HG03175 (cell line): ENCODE data around the gene SNAI3.
A peak's percentile ranks its signal among the peaks of the same experiment; 100 is the strongest.
"Not testable (repeated sequence)": the region's sequence is repeated elsewhere in the genome, so short reads cannot be mapped to it uniquely, and the experiment has no call there.

Experiments
- ATAC-seq: cut with Tn5 transposase; IDR thresholded peaks from one replicate; pipeline ENCODE4 v1.9.1; 2021; ENCODE audit warnings: mild to moderate bottlenecking, moderate library complexity; ENCODE audit not compliant: unreplicated experiment

Gene SNAI3

GRCh38 chr16:88671806-88672205 is 14.5 kb downstream of the SNAI3 start:
- no peak for ATAC-seq

- ATAC-seq: no peak
Observed at GRCh38 chr16:88669980-88670379, 16.3 kb downstream of the SNAI3 start.

- ATAC-seq: not testable (repeated sequence)
Observed at GRCh38 chr16:88669493-88669892, 16.8 kb downstream of the SNAI3 start.

GRCh38 chr16:88667461-88667860 is 18.8 kb downstream of the SNAI3 start:
- no peak for ATAC-seq

- no peak for ATAC-seq
Observed at GRCh38 chr16:88665570-88665969, 20.7 kb downstream of the SNAI3 start.

GRCh38 chr16:88665148-88665547 is 21.2 kb downstream of the SNAI3 start:
- no peak for ATAC-seq

- peak; percentile 97 for ATAC-seq
Observed at GRCh38 chr16:88662843-88663606, 23.3 kb downstream of the SNAI3 start, which contains the start of gene MVD. Gene MVD, minus strand, starts transcription at chr16:88663091. Its CDS starts 11 bp downstream, at chr16:88663080.

- peak; percentile 8 for ATAC-seq
Observed at GRCh38 chr16:88662222-88662842, 24.0 kb downstream of the SNAI3 start.

- no peak for ATAC-seq
Observed at GRCh38 chr16:88661468-88661867, 24.8 kb downstream of the SNAI3 start.

GRCh38 chr16:88659160-88659559 is 27.1 kb downstream of the SNAI3 start:
- no peak for ATAC-seq

GRCh38 chr16:88658714-88659113 is 27.6 kb downstream of the SNAI3 start:
- no peak for ATAC-seq

- no peak for ATAC-seq
Observed at GRCh38 chr16:88657371-88657770, 28.9 kb downstream of the SNAI3 start.

- no peak for ATAC-seq
Observed at GRCh38 chr16:88656291-88656980, 29.9 kb downstream of the SNAI3 start.

GRCh38 chr16:88655733-88656281 is 30.5 kb downstream of the SNAI3 start:
- ATAC-seq: no peak

- ATAC-seq: no peak
Observed at GRCh38 chr16:88655053-88655732, 31.1 kb downstream of the SNAI3 start.

GRCh38 chr16:88654363-88655052 is 31.8 kb downstream of the SNAI3 start:
- ATAC-seq: no peak

- ATAC-seq: no peak
Observed at GRCh38 chr16:88653596-88654362, 32.5 kb downstream of the SNAI3 start.

GRCh38 chr16:88653101-88653500 is 33.2 kb downstream of the SNAI3 start:
- ATAC-seq: no peak

- no peak for ATAC-seq
Observed at GRCh38 chr16:88652762-88653063, 33.6 kb downstream of the SNAI3 start.
